DND-41 (cell line): Measurements from ENCODE around the gene TIMM29.

ENCODE experiments used
- ATAC-seq: fragments of 200-7000 bp; cut with Tn5 transposase; 3 replicates; pipeline ENCODE4 v1.9.1; 2021; ENCODE audit warnings: low read depth; ENCODE audit not compliant: insufficient read depth
- DNase-seq: peaks from one replicate; pipeline ENCODE4 v3.0.0-alpha.2; 2020
- H2AFZ ChIP-seq: 2 replicates; pipeline ENCODE4 v1.6.0; 2012; ENCODE audit warnings: low read depth, low read length
- H3K27ac ChIP-seq: 2 replicates; pipeline ENCODE4 v1.5.1; 2012; ENCODE audit warnings: low read length, inconsistent platforms
- H3K27me3 ChIP-seq: fragments of 200-600 bp; sonication (generic); 2 replicates; pipeline ENCODE4 v1.6.0; 2012; ENCODE audit warnings: low read length, mild to moderate bottlenecking, inconsistent platforms; ENCODE audit not compliant: insufficient read depth, poor library complexity
- H3K36me3 ChIP-seq: 2 replicates; pipeline ENCODE4 v1.5.1; 2012; ENCODE audit warnings: low read length, inconsistent platforms; ENCODE audit not compliant: insufficient read depth
- H3K4me1 ChIP-seq: 2 replicates; pipeline ENCODE4 v1.5.1; 2012; ENCODE audit warnings: mild to moderate bottlenecking, low read length; ENCODE audit not compliant: insufficient read depth
- H3K4me2 ChIP-seq: 2 replicates; pipeline ENCODE4 v1.6.0; 2012; ENCODE audit warnings: mild to moderate bottlenecking, moderate library complexity, low read length, inconsistent platforms; ENCODE audit not compliant: insufficient read depth
- H3K4me3 ChIP-seq, 2 experiments: fragments of 200-600 bp in 1 of 2; shearing (Covaris generic) in 1 of 2; 2 replicates each; pipeline ENCODE4 v1.5.1; 2012 to 2016; ENCODE audit warnings: inconsistent platforms in 2 of 2, low read length in 2 of 2, mild to moderate bottlenecking in 2 of 2, low read depth in 1 of 2, moderate library complexity in 1 of 2
- H3K79me2 ChIP-seq: 2 replicates; pipeline ENCODE4 v1.6.0; 2012; ENCODE audit warnings: low read length, inconsistent platforms; ENCODE audit not compliant: insufficient read depth
- H3K9ac ChIP-seq: 2 replicates; pipeline ENCODE4 v1.6.0; 2012; ENCODE audit warnings: low read depth, mild to moderate bottlenecking, inconsistent platforms, low read length, moderate library complexity
- H3K9me3 ChIP-seq: 2 replicates; pipeline ENCODE4 v1.5.1; 2012; ENCODE audit warnings: low read length, moderate library complexity, mild to moderate bottlenecking, inconsistent platforms; ENCODE audit not compliant: insufficient read depth, severe bottlenecking
- H4K20me1 ChIP-seq: 2 replicates; pipeline ENCODE4 v1.6.0; 2012; ENCODE audit warnings: low read length; ENCODE audit not compliant: insufficient read depth
- EZH2 ChIP-seq: IDR thresholded peaks from 3 replicates; pipeline ENCODE4 v1.6.1; 2012; ENCODE audit warnings: borderline replicate concordance, low read depth, mild to moderate bottlenecking, moderate library complexity, low read length, inconsistent platforms; ENCODE audit not compliant: severe bottlenecking
- TF ChIP-seq, protein P1 (sequence below): IDR thresholded peaks from 2 replicates; pipeline ENCODE4 v1.5.1; 2012; ENCODE audit warnings: borderline replicate concordance, low read length, moderate library complexity, mild to moderate bottlenecking; ENCODE audit not compliant: poor library complexity, severe bottlenecking; ENCODE audit errors: extremely low read depth

TIMM29 gene

GRCh38 chr19:10884274-10884673 is 44.3 kb upstream of the TIMM29 start:
- Histone ChIP-seq H3K36me3 (peaks cover 15% of the 10 kb centered on the region), H3K79me2 (peaks cover 96% of the 10 kb centered on the region), H3K27me3 (no peaks in the 10 kb centered on the region), H3K4me2 (no peak overlapping the region), H3K4me3 (no peak overlapping the region), H2AFZ (no peak overlapping the region), H3K27ac (no peak overlapping the region), H3K4me1 (no peaks in the 10 kb centered on the region), H3K9ac (no peak overlapping the region), H4K20me1 (peaks cover 66% of the 10 kb centered on the region), H3K9me3 (no peaks in the 10 kb centered on the region)
- DNase-seq: no peak
- ATAC-seq: no peak
- no peak for TF ChIP-seq EZH2
- TF ChIP-seq, protein P1, sequence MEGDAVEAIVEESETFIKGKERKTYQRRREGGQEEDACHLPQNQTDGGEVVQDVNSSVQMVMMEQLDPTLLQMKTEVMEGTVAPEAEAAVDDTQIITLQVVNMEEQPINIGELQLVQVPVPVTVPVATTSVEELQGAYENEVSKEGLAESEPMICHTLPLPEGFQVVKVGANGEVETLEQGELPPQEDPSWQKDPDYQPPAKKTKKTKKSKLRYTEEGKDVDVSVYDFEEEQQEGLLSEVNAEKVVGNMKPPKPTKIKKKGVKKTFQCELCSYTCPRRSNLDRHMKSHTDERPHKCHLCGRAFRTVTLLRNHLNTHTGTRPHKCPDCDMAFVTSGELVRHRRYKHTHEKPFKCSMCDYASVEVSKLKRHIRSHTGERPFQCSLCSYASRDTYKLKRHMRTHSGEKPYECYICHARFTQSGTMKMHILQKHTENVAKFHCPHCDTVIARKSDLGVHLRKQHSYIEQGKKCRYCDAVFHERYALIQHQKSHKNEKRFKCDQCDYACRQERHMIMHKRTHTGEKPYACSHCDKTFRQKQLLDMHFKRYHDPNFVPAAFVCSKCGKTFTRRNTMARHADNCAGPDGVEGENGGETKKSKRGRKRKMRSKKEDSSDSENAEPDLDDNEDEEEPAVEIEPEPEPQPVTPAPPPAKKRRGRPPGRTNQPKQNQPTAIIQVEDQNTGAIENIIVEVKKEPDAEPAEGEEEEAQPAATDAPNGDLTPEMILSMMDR: no peak

- DNase-seq (no peak), ATAC-seq (no peak)
- no peak overlapping the region for H3K27ac ChIP-seq
- no peaks in the 10 kb centered on the region for H3K27me3 ChIP-seq
- no peaks in the 10 kb centered on the region for H3K4me1 ChIP-seq
- TF ChIP-seq, protein P1: no peak
- TF ChIP-seq EZH2: no peak
- H3K4me3 ChIP-seq: no peak overlapping the region
- no peak overlapping the region for H2AFZ ChIP-seq
- peaks cover 9% of the 10 kb centered on the region; the same call in 1 of the 2 replicates for H3K36me3 ChIP-seq
- H3K4me2 ChIP-seq: no peak overlapping the region
- H3K9ac ChIP-seq: no peak overlapping the region
- peaks cover 90% of the 10 kb centered on the region for H3K79me2 ChIP-seq
- peaks cover 57% of the 10 kb centered on the region for H4K20me1 ChIP-seq
- no peaks in the 10 kb centered on the region for H3K9me3 ChIP-seq
These were observed 43.1 kb upstream of the TIMM29 start for GRCh38 chr19:10885201-10886169.

DNA sequence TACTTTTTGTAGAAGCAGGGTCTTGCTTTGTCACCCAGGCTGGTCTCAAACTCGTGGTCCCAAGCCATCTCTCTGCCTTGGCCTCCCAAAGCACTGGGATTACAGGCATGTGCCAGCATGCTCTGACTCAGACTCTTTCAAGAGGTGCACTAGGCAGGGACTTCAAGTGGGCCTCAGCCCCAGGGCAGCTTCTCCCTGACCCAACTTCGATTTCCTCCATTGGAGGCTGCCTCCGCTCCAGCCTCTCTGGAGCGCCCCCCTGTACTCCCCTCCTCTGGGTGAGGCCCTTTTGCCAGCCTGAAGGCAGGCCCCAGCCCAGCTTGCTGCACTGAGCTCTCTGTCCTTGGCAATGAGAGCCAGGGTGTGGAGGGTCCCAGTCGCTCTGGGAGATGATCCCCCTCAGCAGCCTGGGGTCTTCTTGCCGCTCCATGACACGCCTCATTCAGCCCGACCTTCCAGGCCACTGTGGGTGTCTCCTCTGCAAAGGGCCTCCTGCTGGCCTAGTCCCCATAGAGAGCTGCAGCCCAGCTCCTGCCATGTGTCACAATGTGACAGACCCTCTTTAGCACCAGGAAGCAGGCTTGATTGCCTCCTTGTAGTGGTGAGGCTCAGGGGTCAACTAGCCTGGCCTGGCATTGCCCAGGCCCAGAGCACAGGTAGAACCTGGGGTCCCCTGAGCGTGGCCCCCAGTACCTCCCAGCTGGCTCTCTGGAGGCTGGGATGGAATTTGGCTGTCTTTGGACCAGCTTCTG is 40.8 kb upstream of the TIMM29 start:
- no peaks in the 10 kb centered on the region for H3K4me1 ChIP-seq
- DNase-seq (no peak), ATAC-seq (no peak)
- no peaks in the 10 kb centered on the region for H3K9me3 ChIP-seq
- no peak overlapping the region for H3K27ac ChIP-seq
- peaks cover 4% of the 10 kb centered on the region; the same call in 1 of the 2 replicates for H3K36me3 ChIP-seq
- no peak overlapping the region for H3K9ac ChIP-seq
- no peaks in the 10 kb centered on the region for H3K27me3 ChIP-seq
- H3K79me2 ChIP-seq: peaks cover 86% of the 10 kb centered on the region
- peaks cover 59% of the 10 kb centered on the region for H4K20me1 ChIP-seq
- H3K4me3 ChIP-seq: no peak overlapping the region
- H3K4me2 ChIP-seq: no peak overlapping the region
- no peak overlapping the region for H2AFZ ChIP-seq
- no peak for TF ChIP-seq EZH2
- TF ChIP-seq, protein P1: no peak
